Measurements from ENCODE around the gene HACL1.

GRCh38 chr3:15541371-15541770 lies 60.0 kb downstream of the HACL1 start:
- TF ChIP-seq POLR2AphosphoS5 (IDR thresholded peaks at IDR 0.05; ENCODE audit: low read depth, low read length) (no peak), POLR2A (IDR thresholded peaks at IDR 0.05; ENCODE audit: low read depth, low read length) (no peak)

Measured in GM12892 (cell line).